GM19240 (cell line): ENCODE data around the gene APOL3.
"Not testable (repeated sequence)": the region's sequence is repeated elsewhere in the genome, so short reads cannot be mapped to it uniquely, and the experiment has no call there.

Experiments
- DNase-seq: peaks from one replicate; pipeline ENCODE4 v3.0.0; 2011; ENCODE audit warnings: low spot score; ENCODE audit not compliant: insufficient read length

The APOL3 gene

DNA sequence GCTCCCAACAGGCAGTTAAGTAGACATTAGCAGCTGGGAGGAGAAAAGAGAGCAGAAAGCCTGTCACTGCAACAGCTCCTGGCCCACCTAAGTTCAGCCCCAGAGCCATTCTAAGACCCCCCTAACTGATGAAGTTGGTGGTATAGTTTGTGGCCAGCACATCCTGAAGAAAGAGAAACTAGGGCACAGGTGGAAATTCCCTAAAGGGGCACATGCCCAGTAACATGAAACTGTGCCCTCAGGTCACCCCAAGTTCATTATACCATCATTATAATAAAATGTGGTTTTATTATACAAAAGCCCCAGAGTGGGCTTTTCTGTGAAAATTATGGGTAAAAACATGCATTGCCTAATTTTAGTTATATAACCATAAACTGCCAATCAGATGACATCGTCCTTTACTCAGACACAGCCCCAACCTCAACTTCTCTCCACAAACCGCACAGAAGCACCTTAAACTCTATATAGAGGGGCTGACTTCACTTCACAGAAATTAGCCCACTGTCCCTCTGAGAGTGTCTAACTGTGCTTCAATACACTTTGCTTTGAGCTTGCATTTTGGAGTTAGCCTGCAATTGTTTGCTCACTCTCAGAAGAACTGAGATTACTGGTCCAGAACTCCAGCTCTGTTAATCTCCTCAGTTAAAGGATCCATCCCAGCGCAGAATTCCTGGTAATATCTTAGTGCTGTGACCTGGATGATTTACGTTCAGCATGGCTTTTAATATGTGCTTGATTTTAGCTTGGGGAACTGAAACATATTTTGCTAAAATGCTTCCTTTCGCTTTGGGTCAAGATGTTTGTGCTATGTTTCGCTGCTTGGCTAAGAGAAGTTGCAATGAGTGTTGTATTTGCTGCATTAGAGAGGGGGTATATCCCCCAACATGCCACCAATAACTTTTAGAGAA is 1.8 kb upstream of the APOL3 start:
- DNase-seq: no peak

DNA sequence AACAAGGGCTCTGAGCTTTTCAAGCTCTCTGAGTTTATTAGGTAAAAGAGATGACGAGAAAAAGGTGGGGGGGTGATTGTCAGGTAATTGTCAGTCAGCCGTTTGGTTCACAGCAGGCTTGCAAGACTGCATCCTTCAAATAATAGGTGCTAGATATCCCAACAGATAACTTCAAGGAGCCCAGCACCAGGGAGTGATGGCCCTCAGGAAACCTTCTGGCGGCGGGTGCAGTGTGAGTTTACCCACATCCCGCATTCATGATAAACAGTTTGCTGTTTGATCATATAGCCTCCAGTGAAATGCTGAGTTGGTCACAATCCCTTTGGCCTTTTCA is 1.2 kb upstream of the APOL3 start:
- not testable (repeated sequence) for DNase-seq

DNA sequence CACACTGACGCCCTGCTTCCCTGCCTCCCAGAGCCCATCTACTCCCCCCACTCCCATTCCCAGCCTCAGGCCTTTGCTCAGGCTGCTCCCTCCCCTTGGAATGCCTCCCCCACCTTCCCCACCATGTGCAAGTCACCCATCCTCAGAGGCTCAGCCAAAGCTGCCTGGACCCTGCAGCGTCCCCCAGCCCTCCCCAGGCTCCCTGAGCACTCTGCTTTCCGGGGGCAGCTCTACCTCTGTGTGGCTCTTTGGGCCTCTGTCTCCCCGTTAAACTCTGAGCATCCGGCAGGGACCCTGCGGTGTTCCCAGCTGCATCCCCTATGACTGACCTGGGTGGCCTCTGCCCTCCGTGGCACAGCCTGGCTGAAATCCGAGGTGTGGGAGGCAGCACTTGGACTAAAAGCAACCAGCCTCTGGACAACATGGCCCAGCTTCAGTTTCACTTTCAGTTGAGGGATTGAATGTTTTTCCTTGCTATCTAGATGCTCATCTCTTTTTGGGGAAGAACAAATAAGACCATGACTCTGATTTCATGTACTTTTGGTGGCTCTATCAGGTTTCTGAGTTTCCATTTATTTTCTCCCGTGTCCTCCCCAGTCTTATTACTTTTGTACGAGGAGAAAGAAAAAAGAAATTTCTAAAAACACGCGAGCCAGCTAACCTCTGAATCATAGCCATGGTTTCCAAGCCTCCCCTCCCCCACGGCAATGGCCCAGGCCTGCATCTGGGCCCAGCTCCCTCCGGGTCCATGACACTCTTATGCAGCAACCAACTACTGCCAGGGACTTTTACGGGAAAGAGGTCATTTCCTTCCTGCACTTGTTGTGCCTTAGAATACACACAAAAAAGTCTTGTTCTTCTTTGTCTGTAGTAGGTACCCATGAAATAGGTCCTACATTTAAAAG is 3.8 kb downstream of the APOL3 start:
- no peak for DNase-seq

DNA sequence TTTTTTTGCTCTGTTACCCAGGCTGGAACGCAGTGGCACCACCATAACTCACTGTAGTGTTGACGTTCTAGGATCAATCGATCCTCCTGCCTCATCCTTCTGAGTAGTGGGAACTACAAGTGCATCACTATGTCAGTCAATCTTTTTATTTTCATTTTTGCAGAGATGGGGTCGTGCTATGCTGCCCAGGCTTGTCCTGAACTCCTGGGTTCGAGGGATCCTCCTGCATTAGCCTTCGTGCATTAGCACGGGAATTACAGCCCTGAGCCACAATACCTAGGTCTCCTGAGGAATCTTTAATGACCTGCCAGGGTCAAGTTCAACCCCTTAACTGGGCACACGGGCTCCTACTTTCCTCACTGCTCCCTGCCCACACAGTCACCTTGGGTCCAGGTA is 4.4 kb downstream of the APOL3 start:
- no peak for DNase-seq

DNA sequence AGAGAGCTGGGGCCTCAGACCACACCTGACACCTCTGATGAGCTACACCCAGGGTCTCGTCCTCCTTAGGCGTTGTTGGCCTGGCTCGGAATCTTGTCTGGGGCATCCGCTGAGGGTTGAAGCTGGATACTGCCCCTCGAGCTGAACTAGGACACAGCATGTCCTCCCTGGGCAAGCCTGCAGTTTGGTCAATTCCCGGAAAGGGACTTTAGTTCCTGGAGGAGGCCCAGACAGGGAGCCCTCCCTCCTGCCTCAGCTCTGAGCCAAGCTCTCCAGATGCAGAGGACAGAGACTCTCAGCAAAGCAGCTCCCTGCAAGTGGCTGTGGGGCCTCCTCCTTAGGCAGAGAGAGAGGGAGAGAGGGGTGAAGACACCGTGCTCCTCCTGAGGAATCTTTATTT is 4.9 kb downstream of the APOL3 start:
- DNase-seq: no peak

DNA sequence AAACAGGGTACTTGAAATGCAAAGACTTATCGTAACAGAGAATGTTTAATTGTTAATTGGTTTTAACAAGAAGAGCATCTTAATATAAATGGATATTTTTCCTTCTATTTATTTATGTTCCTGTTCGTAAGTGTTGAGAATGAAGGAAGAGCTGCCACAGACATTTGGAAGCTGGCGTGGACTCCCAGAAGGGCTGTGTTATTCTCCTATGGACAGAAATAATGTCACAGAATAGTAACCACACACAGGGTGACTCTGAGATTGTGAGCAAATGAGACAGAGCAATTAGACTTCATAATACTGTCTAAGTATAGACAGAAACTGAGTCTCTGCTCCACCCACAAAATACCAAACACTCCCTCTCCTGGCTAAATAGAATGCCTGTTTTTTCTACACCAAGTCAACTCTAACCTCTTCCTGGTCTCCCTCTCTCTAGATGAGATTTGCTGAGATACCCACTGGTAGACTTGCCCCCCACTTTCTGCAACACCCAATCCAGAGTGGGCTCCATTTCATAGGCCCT is 6.1 kb downstream of the APOL3 start:
- DNase-seq: no peak

DNA sequence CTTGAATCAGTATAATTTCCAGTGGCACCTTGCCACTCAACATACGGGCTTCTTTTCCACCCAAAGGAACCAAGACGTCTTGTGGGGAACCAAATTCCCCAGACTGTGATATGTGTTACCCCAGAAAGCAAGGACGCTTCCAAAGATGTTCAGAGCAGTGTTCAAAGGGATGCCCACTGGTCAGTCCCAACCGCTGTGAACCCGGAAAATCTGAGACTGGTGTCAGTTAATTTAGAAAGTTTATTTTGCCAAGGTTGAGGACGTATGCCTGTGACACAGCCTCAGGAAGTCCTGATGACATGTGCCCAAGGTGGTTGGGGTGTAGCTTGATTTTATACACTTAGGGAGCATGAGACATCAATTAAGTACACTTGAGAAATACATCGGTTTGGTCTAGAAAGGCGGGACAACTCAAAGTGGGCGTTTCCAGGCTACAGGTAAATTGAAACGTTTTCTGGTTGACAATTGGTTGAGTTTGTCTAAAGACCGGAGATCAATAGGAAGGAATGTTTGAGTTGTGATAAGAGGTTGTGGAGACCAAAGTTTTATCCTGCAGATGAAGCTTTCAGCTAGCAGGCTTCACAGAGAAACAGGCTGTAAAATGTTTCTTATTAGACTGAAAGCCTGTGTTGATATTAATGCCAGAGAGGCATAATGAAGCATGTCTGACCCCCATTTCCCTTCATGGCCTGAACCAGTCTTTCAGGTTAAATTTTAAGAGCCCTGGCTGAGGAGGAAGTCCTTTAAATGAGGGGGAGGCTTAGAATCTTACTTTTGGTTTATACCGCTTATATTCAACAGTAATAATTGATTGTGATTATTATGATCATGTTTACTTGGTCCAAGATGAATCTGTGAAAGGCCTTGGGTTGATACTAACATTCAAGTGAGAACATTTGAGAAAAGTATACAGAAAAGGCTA is 6.8 kb downstream of the APOL3 start:
- DNase-seq: no peak

DNA sequence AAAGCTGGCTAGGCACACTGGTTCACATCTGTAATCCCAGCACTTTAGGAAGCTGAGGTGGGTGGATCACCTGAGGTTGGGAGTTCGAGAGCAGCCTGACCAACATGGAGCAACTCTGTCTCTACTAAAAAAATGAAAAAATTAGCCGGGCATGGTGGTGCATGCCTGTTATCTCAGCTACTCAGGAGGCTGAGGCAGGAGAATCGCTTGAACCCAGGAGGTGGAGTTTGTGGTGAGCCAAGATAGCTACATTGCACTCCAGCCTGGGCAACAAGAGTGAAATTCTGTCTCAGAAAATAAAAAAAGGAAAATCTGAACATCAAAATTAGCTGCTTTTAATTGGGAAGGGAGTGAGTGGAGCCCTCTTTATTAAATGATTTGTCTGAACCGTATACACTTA is 7.7 kb downstream of the APOL3 start:
- not testable (repeated sequence) for DNase-seq

DNA sequence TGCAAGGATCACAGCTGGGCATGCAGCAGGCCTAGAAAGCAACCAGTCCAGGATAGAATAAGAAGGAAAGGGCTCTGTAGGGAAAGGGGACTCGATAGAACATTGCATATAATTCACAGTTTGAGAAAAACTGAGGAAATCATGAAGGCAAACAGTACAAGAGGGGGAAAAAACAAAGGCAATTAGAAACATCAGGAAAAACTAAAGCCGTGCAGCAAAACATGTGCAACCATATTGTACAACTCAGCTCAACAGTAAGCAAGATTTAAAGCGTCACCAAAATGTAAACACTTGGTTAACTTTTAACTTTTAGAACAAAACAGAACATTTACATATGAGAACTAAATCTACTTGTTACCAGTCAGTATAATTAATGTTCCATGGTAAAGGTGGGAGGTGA is 8.5 kb downstream of the APOL3 start:
- DNase-seq: no peak

DNA sequence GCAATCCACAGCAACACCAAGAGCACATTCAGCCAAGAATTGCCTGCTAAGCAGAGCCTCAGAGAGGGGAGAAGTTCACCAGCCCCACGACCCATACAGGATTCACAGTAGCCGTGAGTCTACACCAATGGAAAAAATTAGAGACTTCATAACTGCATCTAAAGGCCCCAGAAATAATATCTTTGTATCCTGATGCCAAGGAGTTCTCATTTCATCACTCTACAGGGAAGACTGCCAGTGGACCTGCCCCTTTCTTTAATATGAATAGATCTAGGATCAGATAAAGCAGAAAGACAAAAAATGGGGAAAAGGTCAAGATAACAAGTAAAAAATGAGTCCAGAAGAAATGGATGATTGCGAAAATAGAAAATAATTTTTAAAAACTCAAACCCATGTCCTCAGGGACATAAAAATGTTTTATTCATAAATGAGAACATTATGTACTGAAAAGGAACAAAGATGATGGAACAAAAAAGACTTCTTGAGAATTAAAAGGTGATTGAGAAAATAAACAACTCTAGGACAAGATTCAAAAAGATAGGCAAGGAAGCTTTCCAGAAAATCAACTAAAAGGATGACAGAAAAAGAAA is 9.5 kb downstream of the APOL3 start:
- DNase-seq: no peak

DNA sequence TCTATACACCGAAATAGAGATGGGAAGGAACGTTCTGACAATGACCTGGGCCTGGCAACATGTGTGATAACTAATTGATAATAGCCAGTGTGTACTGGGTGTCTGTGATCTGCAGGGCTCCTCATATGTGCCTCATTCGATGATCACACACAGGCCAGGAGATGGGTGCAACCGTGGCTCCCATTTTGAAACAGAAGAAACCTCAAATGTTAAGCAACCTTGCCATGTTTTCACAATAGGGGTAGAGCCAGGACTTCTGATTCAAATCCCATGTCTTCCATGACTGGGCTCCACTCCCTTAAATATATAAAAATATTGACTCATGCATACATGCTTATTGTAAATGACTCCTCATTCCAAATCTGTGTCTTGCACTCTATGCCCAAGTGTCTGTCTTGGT is 11.1 kb downstream of the APOL3 start:
- no peak for DNase-seq

DNA sequence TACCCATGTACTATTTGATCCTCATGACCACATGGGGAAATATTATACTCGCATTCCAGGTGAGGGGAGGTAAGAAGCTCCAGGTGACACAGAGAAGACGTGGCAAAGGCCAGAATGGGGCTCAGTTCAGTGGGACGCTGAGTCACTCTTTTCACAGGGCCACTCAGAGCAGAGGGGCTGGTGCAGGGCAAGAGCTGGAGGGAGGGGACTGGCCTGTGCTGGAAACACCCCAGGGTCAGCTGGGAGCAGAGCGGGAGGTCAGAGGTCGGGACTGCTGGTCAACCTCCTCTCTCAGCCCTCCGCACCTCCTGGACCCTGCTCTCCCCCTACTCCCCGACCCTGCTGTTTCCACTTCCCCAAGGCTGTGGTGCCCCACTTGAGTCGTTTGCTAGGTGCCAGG is 12.1 kb downstream of the APOL3 start:
- DNase-seq: no peak

DNA sequence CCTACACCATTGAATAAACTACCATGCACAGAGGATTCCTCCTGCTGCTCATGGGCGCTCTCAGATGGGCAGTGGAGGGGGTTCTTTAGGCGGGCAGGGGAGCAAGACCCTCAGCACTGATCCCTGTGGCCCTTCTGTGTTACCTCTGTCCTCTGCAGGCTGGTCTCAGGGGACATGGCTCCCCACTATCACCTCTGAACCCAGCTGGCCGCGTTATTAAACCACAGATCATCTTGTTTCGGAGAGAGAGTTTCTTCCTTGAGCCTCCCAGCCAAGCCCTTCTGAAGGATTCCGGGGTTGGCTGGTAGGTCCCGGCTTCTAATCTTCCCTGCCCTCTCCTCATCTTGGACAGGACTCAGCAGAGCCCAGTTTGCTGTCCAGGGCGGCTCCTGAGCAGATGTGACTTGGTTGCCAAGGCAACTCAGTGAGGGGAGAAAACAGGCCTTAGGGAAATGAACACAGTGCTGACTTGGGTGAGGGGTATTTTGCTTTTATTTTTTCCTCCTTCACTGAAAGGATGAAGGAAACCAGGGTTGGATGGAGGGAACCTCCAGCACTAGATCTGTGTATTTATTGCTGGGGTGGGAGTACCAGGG is 13.3 kb downstream of the APOL3 start:
- DNase-seq: no peak

DNA sequence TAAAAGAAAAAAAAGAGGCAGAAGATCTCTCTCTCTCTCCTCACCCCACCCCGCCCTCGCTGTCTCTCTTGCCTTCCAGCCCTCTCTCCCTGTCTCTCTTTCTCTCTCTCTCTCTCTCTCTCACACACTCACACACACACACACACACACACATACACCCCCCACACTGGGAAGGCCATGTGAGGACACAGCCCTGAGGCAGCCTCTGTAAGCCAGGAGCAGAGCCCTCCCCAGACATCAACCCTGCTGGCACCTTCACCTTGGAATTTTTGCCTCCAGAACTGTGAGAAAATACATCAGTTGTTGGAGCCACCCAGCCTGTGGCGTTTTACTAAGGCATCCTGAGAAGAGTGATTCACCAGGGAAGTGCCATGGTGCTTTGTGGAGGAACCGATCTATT is 14.7 kb downstream of the APOL3 start:
- no peak for DNase-seq

DNA sequence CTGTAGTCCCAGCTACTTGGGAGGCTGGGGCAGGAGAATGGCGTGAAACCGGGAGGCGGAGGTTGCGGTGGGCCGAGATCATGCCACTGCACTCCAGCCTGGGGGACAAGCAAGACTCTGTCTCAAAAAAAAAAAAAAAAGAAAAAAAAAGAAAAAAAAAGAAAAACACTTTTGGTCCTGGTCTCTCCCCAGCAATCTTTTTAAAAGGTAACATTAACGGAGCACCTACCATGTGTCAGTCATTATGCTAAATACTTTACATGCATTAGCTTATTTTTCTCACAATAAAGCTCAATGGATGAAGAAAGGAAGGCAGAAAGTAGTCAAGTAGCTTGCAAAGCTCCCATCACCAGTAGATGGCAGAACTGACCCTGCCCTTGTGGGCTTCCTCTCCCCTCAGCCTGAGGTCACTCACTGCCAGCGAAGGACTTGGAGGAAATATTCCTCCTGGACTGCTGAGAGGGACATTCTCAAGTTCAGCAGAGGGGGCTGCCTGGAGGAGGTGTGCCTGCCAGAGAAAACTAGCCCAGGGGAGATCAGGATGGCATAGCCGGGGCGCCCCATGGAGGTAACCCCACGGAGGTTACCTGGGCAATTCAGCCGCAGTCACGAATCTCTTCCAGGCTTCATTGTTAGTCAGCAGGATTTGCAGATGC is 15.5 kb downstream of the APOL3 start:
- no peak for DNase-seq

DNA sequence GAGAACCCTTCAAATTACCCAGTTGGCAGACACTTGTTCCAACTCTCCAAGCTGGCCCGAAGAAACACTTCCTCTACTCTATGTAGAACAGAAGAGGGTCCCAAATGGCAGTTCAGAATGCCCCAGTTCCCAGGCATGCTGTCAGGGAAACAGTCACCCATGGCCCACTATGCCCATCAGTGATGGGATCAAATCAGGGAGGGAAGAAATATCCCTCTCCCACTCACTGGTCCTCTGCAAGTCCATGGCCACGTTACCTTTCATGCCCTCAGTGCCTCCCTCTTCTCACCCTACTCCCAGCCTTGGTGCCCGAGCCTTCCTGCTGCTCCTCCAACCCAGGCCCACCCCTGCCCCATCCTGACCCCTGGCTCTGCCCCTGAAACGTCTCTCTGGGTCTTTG is 16.6 kb downstream of the APOL3 start:
- no peak for DNase-seq

DNA sequence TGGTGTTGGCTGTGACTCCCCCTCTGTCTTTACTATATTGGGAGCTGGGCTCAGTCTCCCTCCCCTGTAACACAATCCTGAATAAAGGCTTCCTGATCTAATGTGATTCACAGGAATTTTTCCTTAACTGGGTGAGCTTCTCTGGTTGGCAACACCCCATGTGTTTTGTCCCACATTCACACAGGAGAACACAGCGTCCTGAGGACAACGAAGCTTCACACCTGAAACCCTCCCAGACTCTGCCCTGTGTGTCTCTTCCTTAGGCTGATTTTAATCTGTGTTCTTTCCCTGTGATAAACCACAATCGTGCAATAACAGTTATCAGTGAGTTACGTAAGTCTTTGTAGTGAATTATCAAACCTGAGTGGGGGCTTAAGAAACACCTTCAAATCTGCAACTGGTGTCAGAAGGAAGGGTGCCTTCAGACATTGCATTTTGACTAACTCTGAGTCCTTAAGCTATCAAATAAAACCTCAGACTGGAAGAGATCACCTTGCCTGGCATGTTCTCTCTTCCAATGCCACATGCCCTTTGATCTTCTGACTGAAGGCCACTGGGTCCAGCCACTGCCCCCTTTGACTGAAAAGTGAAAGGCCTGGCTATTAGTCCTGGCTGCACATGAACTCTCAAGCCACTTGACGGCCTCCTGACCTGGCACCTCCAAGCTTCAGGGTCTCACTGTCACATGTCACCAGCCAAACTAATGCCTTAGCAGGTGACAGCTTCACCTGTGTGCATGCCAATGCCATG is 17.3 kb downstream of the APOL3 start:
- no peak for DNase-seq

DNA sequence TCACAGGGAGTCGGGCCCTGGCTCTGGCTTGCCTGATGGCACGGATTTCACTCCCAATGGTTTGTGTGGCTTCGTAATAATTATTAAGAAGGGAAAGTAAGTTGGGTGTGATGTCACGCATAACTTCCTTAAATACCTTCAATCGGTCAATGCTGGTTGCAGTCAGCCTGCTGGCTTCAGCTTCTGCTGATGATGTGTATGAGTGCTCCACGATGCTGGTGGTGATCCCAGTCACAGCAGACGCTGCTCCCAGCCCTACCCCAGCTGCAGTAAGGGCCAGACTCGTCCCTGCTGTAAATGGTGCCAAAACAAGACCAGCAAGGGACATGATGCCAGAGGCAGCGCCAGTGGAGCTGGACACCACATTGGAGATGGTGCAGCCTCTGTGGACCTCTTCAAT is 19.1 kb downstream of the APOL3 start:
- DNase-seq: no peak

DNA sequence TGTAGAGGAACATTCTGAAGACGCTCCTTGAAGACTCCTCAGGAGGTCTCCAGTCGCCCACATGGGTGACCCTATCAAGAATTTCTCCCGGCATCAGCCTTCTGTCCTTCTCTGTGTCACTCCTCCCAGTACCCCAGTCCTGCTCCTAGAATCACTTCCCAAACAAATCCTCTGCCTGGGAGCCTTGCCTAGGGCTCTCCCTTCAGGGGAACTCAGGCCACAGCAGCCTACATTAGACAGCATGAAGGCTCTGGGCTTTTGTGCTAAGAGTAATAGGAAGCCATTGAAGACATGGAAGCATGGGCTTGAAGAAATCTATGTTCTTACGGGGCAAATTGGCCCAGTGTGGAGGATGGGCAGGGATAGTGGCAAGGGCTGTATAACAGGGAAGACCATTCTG is 21.8 kb downstream of the APOL3 start:
- not testable (repeated sequence) for DNase-seq
